ENCODE measurements around the gene INPPL1. TPM values are rescaled to one million over a fixed set of nuclear protein-coding genes. Genes with fewer than 3 reads are reported as not detected.

INPPL1 gene
- total and polyA plus RNA-seq, 10 of the 15 experiments (the other 5 are each of a cell fraction or from before 2014, with no cell fraction given) = 0.47 to 116 (median 43.4) TPM

DNA sequence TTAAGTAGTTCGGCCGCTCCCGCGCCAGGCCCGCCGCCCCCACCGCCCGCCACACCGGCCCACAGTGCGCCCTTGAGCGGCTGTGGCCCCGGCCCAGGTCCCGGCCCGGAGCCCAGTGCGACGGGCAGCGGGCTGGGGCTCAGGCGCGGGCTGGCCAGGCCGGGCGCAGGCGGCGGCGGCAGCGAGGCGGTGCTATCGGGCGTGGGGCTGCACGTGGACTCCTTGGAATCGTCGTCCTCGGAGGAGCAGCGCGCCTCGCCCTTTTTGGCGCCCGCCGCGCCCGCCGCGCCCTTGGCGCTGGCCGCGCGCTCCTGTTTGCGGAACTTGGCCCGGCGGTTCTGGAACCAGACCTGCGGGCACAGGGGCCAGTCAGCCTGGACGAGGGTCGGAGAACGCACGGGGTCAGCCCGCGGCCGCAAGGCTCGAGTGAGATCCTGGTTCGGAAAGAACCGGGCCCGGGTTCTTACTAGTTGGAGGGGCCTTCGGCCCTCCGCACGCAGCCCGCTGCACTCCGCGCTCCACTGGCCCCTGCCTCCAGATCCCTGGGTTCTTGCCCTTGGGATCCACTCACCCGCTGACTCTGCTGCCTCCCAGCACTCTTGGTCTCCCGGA, 15.4 kb downstream of the INPPL1 start:
- Histone ChIP-seq H3K79me2 (ENCODE audit: control insufficient read depth, insufficient read depth, low read length) (no peaks in the 10 kb centered on the region), H3K9ac (ENCODE audit: control insufficient read depth, insufficient read depth, low read length) (no peak overlapping the region), H3K4me2 (ENCODE audit: control insufficient read depth, insufficient read depth) (peak overlapping the region; percentile 64; the same call in 1 of the 2 replicates), H3K27me3 (replicated peaks in 1 of 2; ENCODE audit: control insufficient read depth in 2 of 2, insufficient read depth in 2 of 2, low read length in 1 of 2) (peaks cover 9 to 14% of the 10 kb centered on the region in 2 experiments; a peak in 3 of 4 replicates), H4K20me1 (ENCODE audit: control insufficient read depth, insufficient read depth) (no peaks in the 10 kb centered on the region; the same call in 1 of the 2 replicates), H3K27ac (ENCODE audit: control insufficient read depth, insufficient read depth) (no peak overlapping the region), H3K4me1 (ENCODE audit: control insufficient read depth, insufficient read depth, low read length) (peaks cover 4% of the 10 kb centered on the region), H3K36me3 (ENCODE audit: control insufficient read depth in 2 of 2, insufficient read depth in 2 of 2, low read length in 1 of 2) (peaks cover 0 to 6% of the 10 kb centered on the region in 2 experiments; a peak in 3 of 4 replicates), H3K4me3 (no peak overlapping the region), H2AFZ (ENCODE audit: control insufficient read depth, low read depth, low read length) (no peak overlapping the region), H3K9me3 (replicated peaks; ENCODE audit: control insufficient read depth, insufficient read depth, low read length) (no peaks in the 10 kb centered on the region; the same call in 2 of the 3 replicates)
- 0 out of 3 replicates have a peak, but pooled peaks have one; percentile 4 for ATAC-seq
- ChIA-PET POLR2A (interaction anchor here (0.5 to 0.6 kb wide), 2 partner anchors 14 to 217 kb away, joined by 3 to 5 read pairs; no protein-coding TSS in a partner anchor), CTCF (interaction anchor here (0.8 to 2.0 kb wide), 4 partner anchors 14 to 191 kb away, joined by 3 to 10 read pairs (median 4); no protein-coding TSS in a partner anchor), SMC1A (ENCODE audit: uncharacterized antibody, unreplicated experiment) (no interaction called here), RAD21 (ENCODE audit: unreplicated experiment) (interaction anchor here (0.6 to 1.0 kb wide), 3 partner anchors 17 to 191 kb away, joined by 3 to 4 read pairs (median 3); no protein-coding TSS in a partner anchor)
- FAIRE-seq = no peak
- no TSS peak for BruUV-seq (replicated peaks)
- no peak for DNase-seq (ENCODE audit: low read depth, low spot score)
- 6% methylated on average over 62 of the region's 69 CpGs for WGBS (ENCODE audit: insufficient coverage, insufficient replicate concordance, low lambda C conversion rate, missing lambda C conversion rate)
- in situ Hi-C loops (cut with MboI) (no loop called here), intact Hi-C loops (cut with micrococcal nuclease; ENCODE audit: unreplicated experiment) (loop anchor here (2.0 to 5.0 kb wide), 2 partner anchors 172 to 191 kb away; no protein-coding TSS in a partner anchor)
- TF ChIP-seq, protein P1, sequence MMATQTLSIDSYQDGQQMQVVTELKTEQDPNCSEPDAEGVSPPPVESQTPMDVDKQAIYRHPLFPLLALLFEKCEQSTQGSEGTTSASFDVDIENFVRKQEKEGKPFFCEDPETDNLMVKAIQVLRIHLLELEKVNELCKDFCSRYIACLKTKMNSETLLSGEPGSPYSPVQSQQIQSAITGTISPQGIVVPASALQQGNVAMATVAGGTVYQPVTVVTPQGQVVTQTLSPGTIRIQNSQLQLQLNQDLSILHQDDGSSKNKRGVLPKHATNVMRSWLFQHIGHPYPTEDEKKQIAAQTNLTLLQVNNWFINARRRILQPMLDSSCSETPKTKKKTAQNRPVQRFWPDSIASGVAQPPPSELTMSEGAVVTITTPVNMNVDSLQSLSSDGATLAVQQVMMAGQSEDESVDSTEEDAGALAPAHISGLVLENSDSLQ (IDR thresholded peaks at IDR 0.05) = no peak
- TF ChIP-seq, protein P2, sequence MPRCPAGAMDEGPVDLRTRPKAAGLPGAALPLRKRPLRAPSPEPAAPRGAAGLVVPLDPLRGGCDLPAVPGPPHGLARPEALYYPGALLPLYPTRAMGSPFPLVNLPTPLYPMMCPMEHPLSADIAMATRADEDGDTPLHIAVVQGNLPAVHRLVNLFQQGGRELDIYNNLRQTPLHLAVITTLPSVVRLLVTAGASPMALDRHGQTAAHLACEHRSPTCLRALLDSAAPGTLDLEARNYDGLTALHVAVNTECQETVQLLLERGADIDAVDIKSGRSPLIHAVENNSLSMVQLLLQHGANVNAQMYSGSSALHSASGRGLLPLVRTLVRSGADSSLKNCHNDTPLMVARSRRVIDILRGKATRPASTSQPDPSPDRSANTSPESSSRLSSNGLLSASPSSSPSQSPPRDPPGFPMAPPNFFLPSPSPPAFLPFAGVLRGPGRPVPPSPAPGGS (IDR thresholded peaks at IDR 0.05; ENCODE audit: borderline replicate concordance, insufficient read depth, low read depth, low read length, poor library complexity, severe bottlenecking) = peak; percentile 40
- TF ChIP-seq, protein P3, sequence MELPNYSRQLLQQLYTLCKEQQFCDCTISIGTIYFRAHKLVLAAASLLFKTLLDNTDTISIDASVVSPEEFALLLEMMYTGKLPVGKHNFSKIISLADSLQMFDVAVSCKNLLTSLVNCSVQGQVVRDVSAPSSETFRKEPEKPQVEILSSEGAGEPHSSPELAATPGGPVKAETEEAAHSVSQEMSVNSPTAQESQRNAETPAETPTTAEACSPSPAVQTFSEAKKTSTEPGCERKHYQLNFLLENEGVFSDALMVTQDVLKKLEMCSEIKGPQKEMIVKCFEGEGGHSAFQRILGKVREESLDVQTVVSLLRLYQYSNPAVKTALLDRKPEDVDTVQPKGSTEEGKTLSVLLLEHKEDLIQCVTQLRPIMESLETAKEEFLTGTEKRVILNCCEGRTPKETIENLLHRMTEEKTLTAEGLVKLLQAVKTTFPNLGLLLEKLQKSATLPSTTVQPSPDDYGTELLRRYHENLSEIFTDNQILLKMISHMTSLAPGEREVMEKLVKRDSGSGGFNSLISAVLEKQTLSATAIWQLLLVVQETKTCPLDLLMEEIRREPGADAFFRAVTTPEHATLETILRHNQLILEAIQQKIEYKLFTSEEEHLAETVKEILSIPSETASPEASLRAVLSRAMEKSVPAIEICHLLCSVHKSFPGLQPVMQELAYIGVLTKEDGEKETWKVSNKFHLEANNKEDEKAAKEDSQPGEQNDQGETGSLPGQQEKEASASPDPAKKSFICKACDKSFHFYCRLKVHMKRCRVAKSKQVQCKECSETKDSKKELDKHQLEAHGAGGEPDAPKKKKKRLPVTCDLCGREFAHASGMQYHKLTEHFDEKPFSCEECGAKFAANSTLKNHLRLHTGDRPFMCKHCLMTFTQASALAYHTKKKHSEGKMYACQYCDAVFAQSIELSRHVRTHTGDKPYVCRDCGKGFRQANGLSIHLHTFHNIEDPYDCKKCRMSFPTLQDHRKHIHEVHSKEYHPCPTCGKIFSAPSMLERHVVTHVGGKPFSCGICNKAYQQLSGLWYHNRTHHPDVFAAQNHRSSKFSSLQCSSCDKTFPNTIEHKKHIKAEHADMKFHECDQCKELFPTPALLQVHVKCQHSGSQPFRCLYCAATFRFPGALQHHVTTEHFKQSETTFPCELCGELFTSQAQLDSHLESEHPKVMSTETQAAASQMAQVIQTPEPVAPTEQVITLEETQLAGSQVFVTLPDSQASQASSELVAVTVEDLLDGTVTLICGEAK (IDR thresholded peaks at IDR 0.05; ENCODE audit: borderline replicate concordance) = no peak
- TF ChIP-seq SREBF2 (IDR thresholded peaks at IDR 0.05; ENCODE audit: low read length) (no peak), NFYB (IDR thresholded peaks at IDR 0.05; ENCODE audit: insufficient read depth, low read depth, low read length) (no peak), ZNF592 (IDR thresholded peaks at IDR 0.05) (no peak), ETV6 (conservative IDR thresholded peaks at IDR 0.05 in 1 of 2, IDR thresholded peaks at IDR 0.05 in 1 of 2; ENCODE audit: borderline replicate concordance in 1 of 2, low read depth in 1 of 2) (no peak), PAX5 (IDR thresholded peaks at IDR 0.05; ENCODE audit: borderline replicate concordance, low read depth, low read length) (no peak), NFYA (IDR thresholded peaks at IDR 0.05; ENCODE audit: borderline replicate concordance, low read depth, low read length) (no peak), MEF2A (IDR thresholded peaks at IDR 0.05; ENCODE audit: insufficient read depth, low read depth, low read length) (no peak)
